GM12878 (cell line): Measurements from ENCODE around the gene ZNF281.

Experiments
- CEBPB ChIP-seq, 2 experiments: fragments of 150-350 bp in 1 of 2; IDR thresholded peaks; 2 replicates each; pipeline ENCODE4 v1.6.1; 2012 to 2014; ENCODE audit warnings: low read depth in 2 of 2, low read length in 2 of 2, borderline replicate concordance in 1 of 2, inconsistent platforms in 1 of 2
- EZH2 ChIP-seq: IDR thresholded peaks from 2 replicates; pipeline ENCODE4 v1.6.1; 2012; ENCODE audit warnings: low read depth, mild to moderate bottlenecking, control low read depth, inconsistent platforms, low read length, borderline replicate concordance; ENCODE audit not compliant: control insufficient read depth
- MYC ChIP-seq: IDR thresholded peaks from 2 replicates; pipeline ENCODE4 v1.6.1; 2011; ENCODE audit warnings: mild to moderate bottlenecking, low read length, moderate library complexity, inconsistent platforms; ENCODE audit not compliant: insufficient read depth, insufficient replicate concordance, insufficient read length, severe bottlenecking
- SP1 ChIP-seq: IDR thresholded peaks from one replicate; pipeline ENCODE4 v1.6.1; 2011; ENCODE audit warnings: low read depth, low read length
- YY1 ChIP-seq: IDR thresholded peaks from 2 replicates; pipeline ENCODE4 v1.6.1; 2011; ENCODE audit warnings: low read depth, mild to moderate bottlenecking, low read length

DNA sequence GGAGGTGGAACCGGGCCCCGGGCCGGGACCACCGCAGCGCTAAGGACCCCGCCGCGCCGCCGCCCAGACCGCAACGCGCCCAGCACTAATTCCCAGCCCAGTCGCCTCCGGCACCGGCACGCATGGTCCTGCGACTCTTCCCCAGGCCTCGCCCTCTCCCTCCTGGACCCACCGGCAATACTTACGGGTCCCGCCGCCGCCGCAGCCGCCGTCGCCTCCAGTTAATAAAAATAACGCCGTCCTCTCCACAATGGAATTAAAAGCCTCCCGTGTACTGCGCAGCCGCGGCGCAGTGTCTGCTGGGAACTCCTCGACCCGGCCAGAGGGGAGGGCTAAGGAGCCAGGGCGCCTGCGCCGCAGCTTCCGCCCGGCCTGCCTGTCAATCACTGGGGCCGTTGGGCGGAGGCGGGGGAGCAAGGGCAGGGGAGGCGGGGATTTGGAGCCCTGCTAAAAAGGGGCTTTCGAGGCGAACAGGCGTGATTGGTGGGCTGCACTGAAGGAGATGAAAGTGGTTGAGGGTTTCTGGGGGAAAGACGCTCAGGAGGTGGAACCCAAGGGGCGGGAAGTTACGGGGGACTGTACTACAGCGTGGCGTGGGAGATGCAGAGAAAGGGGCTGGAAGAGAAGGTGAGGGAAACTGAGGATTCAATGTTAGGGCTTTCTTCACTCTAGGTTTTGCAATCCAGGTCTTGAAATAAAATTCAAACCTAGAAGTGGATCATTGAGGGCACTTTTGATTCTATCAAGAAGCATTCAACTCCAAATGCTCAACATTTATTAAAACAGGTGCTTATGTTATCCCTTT lies at the start of gene ZNF281:
- TF ChIP-seq SP1 (no peak), YY1 (no peak), CEBPB (IDR thresholded peaks at IDR 0.05; ENCODE audit: borderline replicate concordance in 1 of 2, low read depth in 2 of 2, low read length in 2 of 2) (no peak), EZH2 (no peak), MYC (no peak)
